GM12878 (cell line): ENCODE measurements around the gene MGAT5. TPM values are rescaled to one million over a fixed set of nuclear protein-coding genes. Genes with fewer than 3 reads are reported as not detected.

ENCODE experiments used
- ATAC-seq: fragments of 200-7000 bp; cut with Tn5 transposase; 3 replicates; pipeline ENCODE4 v1.9.1; 2020; ENCODE audit warnings: mild to moderate bottlenecking, moderate library complexity
- BruUV-seq: library from RNA; stranded (reverse); fragments of 400-500 nt; replicated peaks from 2 replicates; lab custom pipeline; 2021; lab: Mats Ljungman, UMichigan
- CTCF ChIA-PET: fragments of 300-600 bp; sonication (Branson Sonifier 250); formaldehyde crosslinking; extraction: SDS; loops from one replicate; lab custom pipeline; 2021; ENCODE audit warnings: inconsistent platforms; lab: Yijun Ruan, JAX
- POLR2A ChIA-PET: fragments of 350-600 bp; formaldehyde crosslinking; extraction: SDS; loops from one replicate; lab custom pipeline; 2021; ENCODE audit warnings: inconsistent platforms; lab: Charles Lee
- RAD21 ChIA-PET: fragments of 300-600 bp; sonication (Branson Sonifier 250); formaldehyde crosslinking; loops from one replicate; lab custom pipeline; 2023; ENCODE audit warnings: antibody characterized with exemption; ENCODE audit not compliant: unreplicated experiment; lab: Charles Lee
- SMC1A ChIA-PET: fragments of 300-600 bp; sonication (Branson Sonifier 250); formaldehyde crosslinking; loops from one replicate; lab custom pipeline; 2023; ENCODE audit not compliant: unreplicated experiment, uncharacterized antibody; lab: Charles Lee
- DNase-seq: peaks from one replicate; pipeline ENCODE4 v3.0.0-alpha.2; 2011; ENCODE audit warnings: low read depth, low spot score
- FAIRE-seq: peaks from 3 replicates; lab custom pipeline; 2011; peaks lifted over from hg19 to GRCh38; lab: Jason Lieb, UNC
- H2AFZ ChIP-seq: 2 replicates; pipeline ENCODE4 v1.6.0; 2011; ENCODE audit warnings: low read depth, low read length, control low read depth; ENCODE audit not compliant: control insufficient read depth
- H3K27ac ChIP-seq: 2 replicates; pipeline ENCODE4 v1.5.1; 2011; ENCODE audit warnings: control low read depth; ENCODE audit not compliant: control insufficient read depth, insufficient read depth
- H3K27me3 ChIP-seq, 2 experiments: replicated peaks in 1 of 2; 2 replicates each; pipeline versions ENCODE4 v1.6.0 to v1.6.1; 2011; ENCODE audit warnings: low read length in 1 of 2; ENCODE audit not compliant: control insufficient read depth in 2 of 2, insufficient read depth in 2 of 2
- H3K36me3 ChIP-seq, 2 experiments: 2 replicates each; pipeline ENCODE4 v1.5.1; 2011; ENCODE audit warnings: low read length in 1 of 2; ENCODE audit not compliant: control insufficient read depth in 2 of 2, insufficient read depth in 2 of 2
- H3K4me1 ChIP-seq: 2 replicates; pipeline ENCODE4 v1.6.1; 2011; ENCODE audit warnings: mild to moderate bottlenecking, low read length, moderate library complexity, mixed read lengths; ENCODE audit not compliant: control insufficient read depth, insufficient read depth
- H3K4me2 ChIP-seq: 2 replicates; pipeline ENCODE4 v1.6.0; 2011; ENCODE audit warnings: control low read depth; ENCODE audit not compliant: control insufficient read depth, insufficient read depth
- H3K4me3 ChIP-seq: fragments of 200-600 bp; sonication (generic); 2 replicates; pipeline ENCODE4 v1.5.1; 2016
- H3K79me2 ChIP-seq: 2 replicates; pipeline ENCODE4 v1.6.0; 2011; ENCODE audit warnings: low read length; ENCODE audit not compliant: control insufficient read depth, insufficient read depth
- H3K9ac ChIP-seq: 2 replicates; pipeline ENCODE4 v1.8.0; 2011; ENCODE audit warnings: low read length, control low read depth, mixed read lengths; ENCODE audit not compliant: control insufficient read depth, insufficient read depth
- H3K9me3 ChIP-seq: replicated peaks from 3 replicates; pipeline ENCODE4 v1.5.1; 2011; ENCODE audit warnings: mild to moderate bottlenecking, low read length; ENCODE audit not compliant: control insufficient read depth, insufficient read depth
- H4K20me1 ChIP-seq: 2 replicates; pipeline ENCODE4 v1.6.0; 2011; ENCODE audit not compliant: control insufficient read depth, insufficient read depth
- BHLHE40 ChIP-seq, 2 experiments: fragments of 450-650 bp in 1 of 2; IDR thresholded peaks; 2 replicates each; pipeline ENCODE4 v1.6.1; 2011 to 2017; ENCODE audit warnings: low read depth in 2 of 2, borderline replicate concordance in 1 of 2, improper control_type of control experiment in 1 of 2, low read length in 1 of 2, mild to moderate bottlenecking in 1 of 2
- MXI1 ChIP-seq: fragments of 150-350 bp; IDR thresholded peaks from 2 replicates; pipeline ENCODE4 v1.6.1; 2011; ENCODE audit warnings: low read depth, mild to moderate bottlenecking, inconsistent platforms, low read length, improper control_type of control experiment
- ZNF384 ChIP-seq: IDR thresholded peaks from 2 replicates; pipeline ENCODE4 v1.6.1; 2012; ENCODE audit warnings: low read depth, mild to moderate bottlenecking, low read length, improper control_type of control experiment, borderline replicate concordance
- ZSCAN29 ChIP-seq: fragments of 450-650 bp; IDR thresholded peaks from 2 replicates; pipeline ENCODE4 v1.6.1; 2017; ENCODE audit warnings: mild to moderate bottlenecking, moderate library complexity
- WGBS: methylation state at CpG from one replicate; pipeline ENCODE4 v1.1.6; 2016; ENCODE audit warnings: low lambda C conversion rate; ENCODE audit not compliant: insufficient replicate concordance, insufficient coverage; ENCODE audit errors: missing lambda C conversion rate; 5-methylcytosine and 5-hydroxymethylcytosine counted together
- in situ Hi-C: fragments of 300-500 bp; cut with MboI; formaldehyde crosslinking; loops from 9 replicates; pipeline ENCODE4 v1.14.3; 2018; ENCODE audit warnings: mixed read lengths
- intact Hi-C: fragments of 100-400 bp; cut with micrococcal nuclease; formaldehyde crosslinking; loops from one replicate; pipeline ENCODE4 v1.14.2; 2022; ENCODE audit not compliant: unreplicated experiment
- polyA plus RNA-seq, 11 experiments: library from polyadenylated mRNA; depleted of rRNA in 4 of 11; unstranded in 6 of 11; stranded (reverse) in 5 of 11; fragments of >200 nt; fragmentation: Nextera tagmentation in 4 of 11; fragmentation: Illumina TruSeq in 1 of 11; extraction: Ambion mirVana in 4 of 11; extraction: Trizol in 1 of 11; gene quantifications; 1 replicate in 1 of 11; 2 replicates in 10 of 11; pipeline versions ENCODE4 v1.2.1 to v1.2.3, GENCODE V29; 2011 to 2016; ENCODE audit warnings: inconsistent platforms in 2 of 11, missing spikeins in 2 of 11, low read depth in 1 of 11
- total RNA-seq, 4 experiments: library from RNA; depleted of rRNA in 3 of 4; stranded (reverse); fragments of >200 nt in 3 of 4; fragmentation: Illumina TruSeq in 1 of 4; extraction: Trizol in 1 of 4; gene quantifications; 2 replicates each; pipeline versions ENCODE4 v1.2.1 to v1.2.3, GENCODE V29; 2013 to 2021
- TF ChIP-seq, protein P1 (sequence below): fragments of 450-650 bp; IDR thresholded peaks from 2 replicates; pipeline ENCODE4 v1.6.1; 2017; ENCODE audit warnings: antibody characterized with exemption, mild to moderate bottlenecking, moderate library complexity
- TF ChIP-seq, protein P2 (sequence below): IDR thresholded peaks from 2 replicates; pipeline ENCODE4 v1.6.1; 2012; ENCODE audit warnings: low read depth, low read length, improper control_type of control experiment

MGAT5 gene
- total and polyA plus RNA-seq, 10 of the 15 experiments (the other 5 are each of a cell fraction or from before 2014, with no cell fraction given), result 4.9 to 104 (median 36.2) TPM

DNA sequence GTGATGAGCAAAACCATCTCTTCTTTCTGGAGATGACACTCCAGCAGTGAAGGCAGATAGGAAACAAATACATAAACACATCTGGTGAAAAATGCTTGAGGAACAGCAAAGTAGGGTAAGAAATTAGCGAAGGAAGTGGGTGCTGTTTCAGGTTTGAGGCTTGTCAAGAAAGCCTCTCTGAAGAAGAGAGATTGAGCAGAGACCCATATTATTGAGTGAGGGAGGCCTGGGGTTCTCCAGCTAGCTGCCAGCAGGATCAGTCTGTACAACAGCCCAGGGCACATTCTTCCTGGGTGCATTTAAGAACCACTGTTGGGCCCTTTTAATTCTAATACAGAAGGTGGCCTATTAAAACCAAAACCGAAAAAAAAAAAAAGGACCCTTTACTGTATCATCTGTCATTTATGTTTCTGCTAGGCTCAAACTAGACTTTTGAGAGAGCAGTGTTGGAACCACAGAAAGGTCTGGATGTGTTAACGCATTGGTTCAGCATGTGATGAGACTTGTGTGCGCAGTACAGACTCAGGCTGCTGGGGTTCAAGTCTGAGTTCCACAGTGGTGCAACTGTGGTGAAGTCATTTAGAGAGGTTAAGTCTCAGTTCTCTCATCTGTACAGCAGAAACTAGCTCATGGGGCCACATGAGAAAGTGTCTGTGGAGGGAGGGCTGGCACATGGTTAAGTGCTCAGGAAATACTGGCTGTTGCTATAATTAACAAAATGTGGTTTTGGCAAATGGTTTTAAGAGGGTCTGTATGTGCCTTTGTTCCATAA is 28.9 kb downstream of the MGAT5 start (continued):
- TF ChIP-seq, protein P1, sequence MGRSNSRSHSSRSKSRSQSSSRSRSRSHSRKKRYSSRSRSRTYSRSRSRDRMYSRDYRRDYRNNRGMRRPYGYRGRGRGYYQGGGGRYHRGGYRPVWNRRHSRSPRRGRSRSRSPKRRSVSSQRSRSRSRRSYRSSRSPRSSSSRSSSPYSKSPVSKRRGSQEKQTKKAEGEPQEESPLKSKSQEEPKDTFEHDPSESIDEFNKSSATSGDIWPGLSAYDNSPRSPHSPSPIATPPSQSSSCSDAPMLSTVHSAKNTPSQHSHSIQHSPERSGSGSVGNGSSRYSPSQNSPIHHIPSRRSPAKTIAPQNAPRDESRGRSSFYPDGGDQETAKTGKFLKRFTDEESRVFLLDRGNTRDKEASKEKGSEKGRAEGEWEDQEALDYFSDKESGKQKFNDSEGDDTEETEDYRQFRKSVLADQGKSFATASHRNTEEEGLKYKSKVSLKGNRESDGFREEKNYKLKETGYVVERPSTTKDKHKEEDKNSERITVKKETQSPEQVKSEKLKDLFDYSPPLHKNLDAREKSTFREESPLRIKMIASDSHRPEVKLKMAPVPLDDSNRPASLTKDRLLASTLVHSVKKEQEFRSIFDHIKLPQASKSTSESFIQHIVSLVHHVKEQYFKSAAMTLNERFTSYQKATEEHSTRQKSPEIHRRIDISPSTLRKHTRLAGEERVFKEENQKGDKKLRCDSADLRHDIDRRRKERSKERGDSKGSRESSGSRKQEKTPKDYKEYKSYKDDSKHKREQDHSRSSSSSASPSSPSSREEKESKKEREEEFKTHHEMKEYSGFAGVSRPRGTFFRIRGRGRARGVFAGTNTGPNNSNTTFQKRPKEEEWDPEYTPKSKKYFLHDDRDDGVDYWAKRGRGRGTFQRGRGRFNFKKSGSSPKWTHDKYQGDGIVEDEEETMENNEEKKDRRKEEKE, result no peak
- peak; percentile 63; the same call in 1 of the 2 replicates for TF ChIP-seq ZNF384
- TF ChIP-seq, protein P2, sequence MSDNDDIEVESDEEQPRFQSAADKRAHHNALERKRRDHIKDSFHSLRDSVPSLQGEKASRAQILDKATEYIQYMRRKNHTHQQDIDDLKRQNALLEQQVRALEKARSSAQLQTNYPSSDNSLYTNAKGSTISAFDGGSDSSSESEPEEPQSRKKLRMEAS, result peak; percentile 63; the same call in 1 of the 2 replicates
- TF ChIP-seq BHLHE40 (IDR thresholded peaks at IDR 0.05; ENCODE audit: borderline replicate concordance in 1 of 2, low read depth in 2 of 2, low read length in 1 of 2), result peak; percentile 92 to 93
- TF ChIP-seq MXI1, result 0 out of 2 replicates have a peak, but pooled peaks have one; percentile 24

DNA sequence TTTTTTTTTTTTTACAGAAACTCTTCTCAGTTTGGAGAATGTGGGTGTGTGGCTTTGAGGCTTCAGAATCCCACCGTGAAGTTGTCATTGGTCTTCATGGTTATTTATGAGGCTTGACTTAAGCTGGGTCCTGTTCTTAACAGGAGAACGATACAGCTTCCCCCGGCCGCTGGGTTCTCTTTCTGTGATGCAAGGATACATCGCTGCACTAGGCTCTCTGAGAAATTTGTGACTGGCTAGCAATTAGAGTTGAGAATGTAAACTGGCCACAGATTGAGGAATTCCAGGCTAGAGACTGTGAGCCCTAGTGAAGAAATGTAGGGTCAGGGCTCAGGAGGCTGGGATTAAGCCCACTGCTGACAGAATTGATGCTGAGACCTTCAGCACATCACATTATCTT is 29.8 kb downstream of the MGAT5 start:
- Histone ChIP-seq H3K27me3 (no peaks in the 10 kb centered on the region), H3K4me1 (peaks cover 87% of the 10 kb centered on the region), H3K79me2 (peaks cover 76% of the 10 kb centered on the region), H3K9ac (peak overlapping the region; percentile 68), H3K4me2 (peak overlapping the region; percentile 86), H2AFZ (no peak overlapping the region), H3K36me3 (peaks cover 0 to 12% of the 10 kb centered on the region in 2 experiments; a peak in 2 of 4 replicates), H3K4me3 (peak overlapping the region; percentile 19; the same call in 1 of the 2 replicates), H4K20me1 (no peaks in the 10 kb centered on the region), H3K27ac (peak overlapping the region; percentile 95), H3K9me3 (no peaks in the 10 kb centered on the region)
- in situ Hi-C loops, result no loop called here
- RAD21 ChIA-PET, result interaction anchor here (0.8 to 3.4 kb wide), 25 partner anchors 10 to 167 kb away, joined by 3 to 27 read pairs (median 6); partner anchors contain the start of gene MGAT5
- intact Hi-C loops, result loop anchor here (1.0 to 2.0 kb wide), 6 partner anchors 8 to 165 kb away; no protein-coding TSS in a partner anchor
- CTCF ChIA-PET, result interaction anchor here (0.7 to 2.6 kb wide), 15 partner anchors 9 to 165 kb away, joined by 3 to 15 read pairs (median 4); partner anchors contain the start of gene MGAT5
- no peak for DNase-seq
- TF ChIP-seq ZSCAN29 (no peak), ZNF384 (peak; percentile 65; the same call in 1 of the 2 replicates)
- WGBS, result 63% methylated on average over 5 of the region's 5 CpGs
- SMC1A ChIA-PET, result interaction anchor here (0.6 to 3.9 kb wide), 23 partner anchors 7 to 396 kb away, joined by 3 to 36 read pairs (median 5); partner anchors contain the start of gene MGAT5
- peak; percentile 4 for ATAC-seq
- BruUV-seq, result TSS peak; percentile 34
- FAIRE-seq, result no peak
- POLR2A ChIA-PET, result interaction anchor here (0.6 to 1.0 kb wide), 6 partner anchors 13 to 1189 kb away, joined by 3 to 9 read pairs (median 8); no protein-coding TSS in a partner anchor
